GM12874 (cell line): ENCODE results near the gene PLCG2.

Source experiments
- CTCF ChIP-seq: IDR thresholded peaks from 2 replicates; pipeline ENCODE4 v1.5.1; 2011; ENCODE audit warnings: low read depth, mild to moderate bottlenecking, control low read depth, low read length, moderate library complexity; ENCODE audit not compliant: insufficient read depth

The PLCG2 gene

GRCh38 chr16:81842564-81843242, 63.6 kb downstream of the PLCG2 start:
- 0 out of 2 replicates have a peak, but pooled peaks have one; percentile 32 for TF ChIP-seq CTCF

GRCh38 chr16:81843243-81843582, 64.1 kb downstream of the PLCG2 start:
- no peak for TF ChIP-seq CTCF

GRCh38 chr16:81843683-81844082, 64.6 kb downstream of the PLCG2 start:
- TF ChIP-seq CTCF, result no peak

- no peak for TF ChIP-seq CTCF
These were observed 67.0 kb downstream of the PLCG2 start for GRCh38 chr16:81846105-81846504.

- TF ChIP-seq CTCF, result no peak
These were observed 69.3 kb downstream of the PLCG2 start for GRCh38 chr16:81848306-81848853.

- TF ChIP-seq CTCF, result no peak
These were observed 71.3 kb downstream of the PLCG2 start for GRCh38 chr16:81850197-81850944.

GRCh38 chr16:81852347-81852746, 73.3 kb downstream of the PLCG2 start:
- no peak for TF ChIP-seq CTCF
